Coronary artery (tissue), 2 donors: ENCODE measurements around the gene MCU.

Experiments used
- DNase-seq: peaks from one replicate; pipeline ENCODE4 v3.0.0-alpha.2; 2017; ENCODE audit warnings: low spot score
- H3K27ac ChIP-seq, 2 donors: fragments of 200-600 bp; sonication (generic); one replicate each; pipeline ENCODE4 v1.5.1; 2016 to 2019
- H3K4me3 ChIP-seq: fragments of 200-600 bp; sonication (generic); 2 replicates; pipeline ENCODE4 v1.5.1; 2016; ENCODE audit warnings: mild to moderate bottlenecking, moderate library complexity
- CTCF ChIP-seq: fragments of 200-600 bp; sonication (generic); IDR thresholded peaks from one replicate; pipeline ENCODE4 v1.5.1; 2019; ENCODE audit warnings: antibody characterized with exemption

MCU gene

GRCh38 chr10:72793752-72794151 lies 101.8 kb downstream of the MCU start:
- no peak for DNase-seq
- Histone ChIP-seq H3K4me3 (no peak overlapping the region), H3K27ac (no peak overlapping the region)
- no peak for TF ChIP-seq CTCF

GRCh38 chr10:72794260-72794659 lies 102.3 kb downstream of the MCU start:
- Histone ChIP-seq H3K27ac (no peak overlapping the region), H3K4me3 (no peak overlapping the region)
- no peak for TF ChIP-seq CTCF
- no peak for DNase-seq

GRCh38 chr10:72796042-72796441 lies 104.1 kb downstream of the MCU start:
- TF ChIP-seq CTCF: no peak
- Histone ChIP-seq H3K27ac (no peak overlapping the region), H3K4me3 (no peak overlapping the region)
- DNase-seq: no peak

- no peak for TF ChIP-seq CTCF
- H3K27ac ChIP-seq: no peak overlapping the region
- no peak overlapping the region for H3K4me3 ChIP-seq
- DNase-seq: no peak
These were observed 104.6 kb downstream of the MCU start for GRCh38 chr10:72796538-72796937.

- no peak for TF ChIP-seq CTCF
- no peak overlapping the region for H3K27ac ChIP-seq
- H3K4me3 ChIP-seq: no peak overlapping the region
- no peak for DNase-seq
These were observed 108.2 kb downstream of the MCU start for GRCh38 chr10:72800000-72800740.

- H3K4me3 ChIP-seq: no peak overlapping the region
- DNase-seq: no peak
- H3K27ac ChIP-seq: no peak overlapping the region
- TF ChIP-seq CTCF: no peak
These were observed 108.8 kb downstream of the MCU start for GRCh38 chr10:72800741-72801092.

GRCh38 chr10:72801263-72801868 lies 109.4 kb downstream of the MCU start:
- Histone ChIP-seq H3K27ac (no peak overlapping the region), H3K4me3 (no peak overlapping the region)
- no peak for DNase-seq
- no peak for TF ChIP-seq CTCF
